NCI-H82 treated with DMSO at 0.1 percent for 48 hours (cell line): ENCODE data around the gene SHANK2.

Source experiments
- DNase-seq: peaks from one replicate; lab custom pipeline; 2025; ENCODE audit not compliant: unreplicated experiment; lab: John Stamatoyannopoulos, UW

SHANK2 gene

GRCh38 chr11:71222318-71223080, 29.9 kb downstream of the SHANK2 start:
- DNase-seq: no peak

- no peak for DNase-seq
Observed at GRCh38 chr11:71221821-71222220, 30.6 kb downstream of the SHANK2 start.

GRCh38 chr11:71221201-71221600, 31.2 kb downstream of the SHANK2 start:
- no peak for DNase-seq

- no peak for DNase-seq
Observed at GRCh38 chr11:71218789-71219499, 33.4 kb downstream of the SHANK2 start.

GRCh38 chr11:71215425-71215965, 36.9 kb downstream of the SHANK2 start:
- no peak for DNase-seq

GRCh38 chr11:71214553-71215424, 37.6 kb downstream of the SHANK2 start:
- no peak for DNase-seq

GRCh38 chr11:71213696-71214552, 38.5 kb downstream of the SHANK2 start:
- no peak for DNase-seq

GRCh38 chr11:71212871-71213559, 39.4 kb downstream of the SHANK2 start:
- DNase-seq: no peak

- DNase-seq: no peak
Observed at GRCh38 chr11:71211631-71212030, 40.7 kb downstream of the SHANK2 start.

GRCh38 chr11:71210861-71211260, 41.5 kb downstream of the SHANK2 start:
- DNase-seq: no peak

- no peak for DNase-seq
Observed at GRCh38 chr11:71209656-71210055, 42.7 kb downstream of the SHANK2 start.

- no peak for DNase-seq
Observed at GRCh38 chr11:71209181-71209580, 43.2 kb downstream of the SHANK2 start.

GRCh38 chr11:71208011-71208774, 44.2 kb downstream of the SHANK2 start:
- no peak for DNase-seq

- DNase-seq: no peak
Observed at GRCh38 chr11:71207563-71207962, 44.8 kb downstream of the SHANK2 start.

- DNase-seq: no peak
Observed at GRCh38 chr11:71206186-71206585, 46.2 kb downstream of the SHANK2 start.

- DNase-seq: no peak
Observed at GRCh38 chr11:71204748-71205664, 47.4 kb downstream of the SHANK2 start.

- no peak for DNase-seq
Observed at GRCh38 chr11:71204294-71204693, 48.1 kb downstream of the SHANK2 start.

- no peak for DNase-seq
Observed at GRCh38 chr11:71203681-71204080, 48.7 kb downstream of the SHANK2 start.
